AG04449 (cell line): ENCODE results near the gene GDF7.
"Not testable (repeated sequence)": the region's sequence is repeated elsewhere in the genome, so short reads cannot be mapped to it uniquely, and the experiment has no call there.

Source experiments
- CTCF ChIA-PET: fragments of 350-600 bp; formaldehyde crosslinking; extraction: SDS; loops from one replicate; lab custom pipeline; 2021; ENCODE audit warnings: antibody characterized with exemption; lab: Yijun Ruan, JAX
- POLR2A ChIA-PET: fragments of 400-600, 350-600 bp; formaldehyde crosslinking; extraction: SDS; loops from one replicate; lab custom pipeline; 2020; ENCODE audit warnings: antibody characterized with exemption, inconsistent platforms; lab: Yijun Ruan, JAX
- DNase-seq: peaks from one replicate; pipeline ENCODE4 v3.0.0-alpha.2; 2010; ENCODE audit warnings: low read depth, low spot score
- H3K4me3 ChIP-seq: 2 replicates; pipeline ENCODE4 v1.5.1; 2011; ENCODE audit warnings: low read depth, mild to moderate bottlenecking, control low read depth, low read length
- TF ChIP-seq, protein P1 (sequence below): IDR thresholded peaks from one replicate; pipeline ENCODE4 v1.5.1; 2011; ENCODE audit warnings: mild to moderate bottlenecking, moderate library complexity, low read length, control low read depth, inconsistent platforms; ENCODE audit not compliant: insufficient read depth; ENCODE audit errors: missing control alignments

Gene GDF7

DNA sequence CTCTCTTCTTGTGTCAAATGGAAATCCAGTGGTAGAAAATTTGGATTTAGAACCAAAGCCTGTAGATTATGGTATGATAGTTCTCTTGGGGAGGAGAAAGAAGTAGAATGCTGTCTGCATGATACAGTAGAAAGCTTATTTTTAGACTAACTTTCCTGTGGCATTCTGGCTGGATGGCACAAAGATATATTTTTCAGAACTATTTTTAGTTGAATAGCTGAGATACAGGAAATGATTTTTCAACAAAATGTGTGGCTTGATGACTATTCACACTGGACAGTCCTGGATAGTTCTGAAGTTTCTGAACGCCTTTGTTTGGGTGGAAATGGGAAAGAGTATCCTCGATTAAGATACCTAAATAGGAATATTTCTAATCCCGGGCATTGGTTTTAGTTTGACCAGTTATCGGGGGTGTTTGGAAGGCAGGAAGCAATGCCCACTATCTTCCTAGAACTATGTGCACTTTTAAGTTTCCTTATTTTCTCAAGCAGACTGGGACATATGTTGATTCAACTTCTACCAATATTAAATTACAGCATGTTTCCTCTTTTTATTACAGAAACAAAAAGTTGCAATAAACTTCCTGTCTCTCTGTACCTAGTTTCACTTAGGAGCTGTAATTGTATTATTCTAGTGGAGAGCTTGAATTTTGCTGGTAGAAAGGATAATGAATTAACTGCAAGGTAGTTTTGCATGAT, 32.1 kb downstream of the GDF7 start:
- CTCF ChIA-PET: interaction anchor here (1.6 to 2.5 kb wide), 3 partner anchors 21 to 82 kb away, joined by 4 to 9 read pairs (median 6); no protein-coding TSS in a partner anchor
- POLR2A ChIA-PET: no interaction called here
- TF ChIP-seq, protein P1, sequence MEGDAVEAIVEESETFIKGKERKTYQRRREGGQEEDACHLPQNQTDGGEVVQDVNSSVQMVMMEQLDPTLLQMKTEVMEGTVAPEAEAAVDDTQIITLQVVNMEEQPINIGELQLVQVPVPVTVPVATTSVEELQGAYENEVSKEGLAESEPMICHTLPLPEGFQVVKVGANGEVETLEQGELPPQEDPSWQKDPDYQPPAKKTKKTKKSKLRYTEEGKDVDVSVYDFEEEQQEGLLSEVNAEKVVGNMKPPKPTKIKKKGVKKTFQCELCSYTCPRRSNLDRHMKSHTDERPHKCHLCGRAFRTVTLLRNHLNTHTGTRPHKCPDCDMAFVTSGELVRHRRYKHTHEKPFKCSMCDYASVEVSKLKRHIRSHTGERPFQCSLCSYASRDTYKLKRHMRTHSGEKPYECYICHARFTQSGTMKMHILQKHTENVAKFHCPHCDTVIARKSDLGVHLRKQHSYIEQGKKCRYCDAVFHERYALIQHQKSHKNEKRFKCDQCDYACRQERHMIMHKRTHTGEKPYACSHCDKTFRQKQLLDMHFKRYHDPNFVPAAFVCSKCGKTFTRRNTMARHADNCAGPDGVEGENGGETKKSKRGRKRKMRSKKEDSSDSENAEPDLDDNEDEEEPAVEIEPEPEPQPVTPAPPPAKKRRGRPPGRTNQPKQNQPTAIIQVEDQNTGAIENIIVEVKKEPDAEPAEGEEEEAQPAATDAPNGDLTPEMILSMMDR: no peak
- DNase-seq: no peak
- H3K4me3 ChIP-seq: no peak overlapping the region

DNA sequence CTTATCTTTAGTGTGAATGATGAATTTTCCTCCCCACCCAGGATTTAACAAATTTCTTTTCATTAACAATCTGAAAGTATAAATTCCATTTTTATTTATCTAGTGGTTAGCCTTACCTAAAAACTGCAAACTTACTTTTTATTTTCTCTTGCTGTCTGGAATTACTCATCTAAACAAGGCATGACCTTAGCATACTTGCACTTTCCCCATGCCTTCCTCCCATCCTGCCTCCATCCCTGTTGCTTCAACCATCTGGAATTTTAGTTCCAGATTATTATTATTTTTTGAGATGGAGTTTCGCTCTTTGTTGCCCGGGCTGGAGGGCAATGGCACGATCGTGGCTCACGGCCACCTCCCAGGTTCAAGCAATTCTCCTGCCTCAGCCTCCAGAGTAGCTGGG, 35.6 kb downstream of the GDF7 start:
- no peak overlapping the region for H3K4me3 ChIP-seq
- POLR2A ChIA-PET: no interaction called here
- TF ChIP-seq, protein P1: no peak
- CTCF ChIA-PET: interaction anchor here (0.6 to 1.0 kb wide), 2 partner anchors 20 to 261 kb away, joined by 3 read pairs; no protein-coding TSS in a partner anchor
- no peak for DNase-seq

DNA sequence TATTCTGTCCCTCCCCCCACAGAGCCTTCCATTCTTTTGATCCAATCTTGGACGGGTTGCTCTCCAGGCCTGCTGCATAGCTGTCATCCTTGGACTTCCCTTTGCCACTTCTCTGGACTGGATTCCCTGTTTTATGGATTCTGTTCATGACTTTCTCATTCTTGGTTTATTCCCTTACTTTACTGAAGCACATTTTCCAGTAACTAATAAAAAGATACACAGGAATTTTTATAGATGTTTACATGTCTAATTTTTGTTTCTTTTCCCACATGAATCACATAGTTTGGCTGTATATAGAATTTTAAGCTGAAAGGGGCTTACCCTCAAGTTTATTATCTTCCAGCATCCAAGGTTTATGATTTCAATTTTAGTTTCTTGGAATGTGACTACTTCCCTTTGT, 37.9 kb downstream of the GDF7 start:
- ChIA-PET POLR2A (no interaction called here), CTCF (no interaction called here)
- no peak overlapping the region for H3K4me3 ChIP-seq
- DNase-seq: no peak
- TF ChIP-seq, protein P1: no peak

DNA sequence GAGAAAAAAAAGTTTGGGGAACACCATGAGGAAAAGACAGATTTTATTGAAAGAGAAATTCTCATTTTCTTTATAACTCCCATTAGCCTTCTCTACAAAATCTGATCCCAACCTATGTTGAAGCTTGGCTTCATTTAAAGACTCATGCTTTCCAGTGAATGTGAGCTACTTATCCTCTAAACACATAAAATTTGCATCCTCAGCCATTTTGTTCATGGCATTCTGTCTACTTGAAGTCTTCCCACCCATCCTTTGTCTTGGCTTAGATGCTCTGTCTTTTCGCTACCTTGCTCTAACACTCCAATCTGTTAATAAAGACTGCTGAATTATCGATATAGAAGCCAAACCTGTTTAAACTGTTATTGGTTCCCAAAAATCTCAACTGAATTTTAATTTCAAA, 39.3 kb downstream of the GDF7 start:
- no peak for DNase-seq
- ChIA-PET CTCF (interaction anchor here (1.1 kb wide), 1 partner anchor 44 kb away, joined by 3 read pairs; no protein-coding TSS in a partner anchor), POLR2A (no interaction called here)
- no peak overlapping the region for H3K4me3 ChIP-seq
- TF ChIP-seq, protein P1: no peak

DNA sequence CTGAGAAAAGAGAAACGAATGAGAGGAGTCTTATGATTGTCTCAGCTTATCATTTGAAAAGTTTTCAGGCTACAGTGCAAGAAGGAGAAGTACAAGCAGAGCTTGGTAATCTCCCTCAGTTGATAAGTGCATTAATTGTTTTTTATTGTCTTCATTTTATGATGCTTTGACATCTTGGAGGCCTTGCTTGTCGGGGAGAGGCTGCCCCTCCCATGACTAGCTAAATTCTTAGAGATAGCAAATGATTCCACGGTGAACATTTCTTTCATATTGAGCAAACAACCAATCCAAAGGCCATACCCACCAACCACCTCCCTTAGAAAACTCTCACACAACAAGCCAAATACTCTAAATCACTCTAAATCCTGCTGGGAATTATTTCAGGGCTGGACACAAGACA, 39.8 kb downstream of the GDF7 start:
- DNase-seq: no peak
- no peak overlapping the region for H3K4me3 ChIP-seq
- POLR2A ChIA-PET: no interaction called here
- CTCF ChIA-PET: interaction anchor here (1.1 kb wide), 1 partner anchor 45 kb away, joined by 3 read pairs; no protein-coding TSS in a partner anchor
- TF ChIP-seq, protein P1: no peak

DNA sequence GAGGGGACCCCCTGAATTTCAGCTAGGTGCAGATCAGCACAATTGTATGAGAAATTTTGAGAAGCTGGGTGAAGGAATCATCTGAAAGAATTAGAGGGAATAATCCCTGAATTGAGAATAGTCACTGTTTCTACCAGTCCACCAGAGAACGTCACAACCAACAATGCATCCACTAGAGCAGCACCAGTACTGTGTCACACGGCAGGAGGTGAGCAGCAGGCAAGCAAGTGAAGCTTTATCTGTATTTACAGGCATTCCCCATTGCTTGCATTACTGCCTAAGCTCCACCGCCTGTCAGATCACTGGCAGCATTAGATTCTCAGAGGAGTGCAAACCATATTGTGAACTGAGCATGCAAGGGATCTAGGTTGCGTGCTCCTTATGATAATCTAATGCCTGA, 40.7 kb downstream of the GDF7 start:
- ChIA-PET POLR2A (no interaction called here), CTCF (interaction anchor here (0.7 to 1.5 kb wide), 2 partner anchors 74 to 265 kb away, joined by 3 read pairs; no protein-coding TSS in a partner anchor)
- no peak for DNase-seq
- H3K4me3 ChIP-seq: no peak overlapping the region
- TF ChIP-seq, protein P1: no peak

DNA sequence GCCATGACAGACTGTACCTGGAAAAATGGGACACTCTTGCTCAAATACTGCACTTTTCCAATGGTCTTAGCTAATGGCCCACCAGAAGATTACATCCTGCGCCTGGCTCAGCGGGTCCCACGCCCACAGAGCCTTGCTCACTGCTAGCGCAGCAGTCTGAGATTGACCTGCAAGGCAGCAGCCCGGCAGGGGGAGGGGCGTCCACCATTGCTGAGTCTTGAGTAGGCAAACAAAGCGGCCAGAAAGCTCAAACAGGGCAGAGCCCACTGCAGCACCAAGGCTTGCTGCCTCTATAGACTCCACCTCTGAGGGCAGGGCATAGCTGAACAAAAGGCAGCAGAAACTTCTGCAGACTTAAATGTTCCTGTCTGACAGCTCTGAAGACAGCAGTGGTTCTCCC, 44.7 kb downstream of the GDF7 start:
- H3K4me3 ChIP-seq, DNase-seq, CTCF ChIA-PET, POLR2A ChIA-PET: not testable (repeated sequence)

DNA sequence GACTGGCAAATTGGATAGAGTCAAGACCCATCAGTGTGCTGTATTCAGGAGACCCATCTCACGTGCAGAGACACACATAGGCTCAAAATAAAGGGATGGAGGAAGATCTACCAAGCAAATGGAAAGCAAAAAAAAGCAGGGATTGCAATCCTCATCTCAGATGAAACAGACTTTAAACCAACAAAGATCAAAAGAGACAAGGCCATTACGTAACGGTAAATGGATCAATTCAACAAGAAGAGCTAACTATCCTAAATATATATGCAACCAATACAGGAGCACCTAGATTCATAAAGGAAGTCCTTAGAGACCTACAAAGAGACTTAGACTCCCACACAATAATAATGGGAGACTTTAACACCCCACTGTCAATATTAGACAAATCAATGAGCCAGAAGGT, 46.6 kb downstream of the GDF7 start:
- H3K4me3 ChIP-seq, CTCF ChIA-PET, POLR2A ChIA-PET, DNase-seq: not testable (repeated sequence)

DNA sequence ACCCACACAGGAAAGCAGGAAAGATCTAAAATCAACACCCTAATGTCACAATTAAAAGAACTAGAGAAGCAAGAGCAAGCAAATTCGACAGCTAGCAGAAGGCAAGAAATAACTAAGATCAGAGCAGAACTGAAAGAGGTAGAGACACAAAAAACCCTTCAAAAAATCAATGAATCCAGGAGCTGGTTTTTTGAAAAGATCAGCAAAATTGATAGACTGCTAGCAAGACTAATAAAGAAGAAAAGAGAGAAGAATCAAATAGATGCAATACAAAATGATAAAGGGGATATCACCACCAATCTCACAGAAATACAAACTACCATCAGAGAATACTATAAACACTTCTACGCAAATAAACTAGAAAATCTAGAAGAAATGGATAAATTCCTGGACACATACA, 47.5 kb downstream of the GDF7 start:
- CTCF ChIA-PET: not testable (repeated sequence)

More for the DNA sequence above, 47.5 kb downstream of the GDF7 start:
- H3K4me3 ChIP-seq, POLR2A ChIA-PET, DNase-seq: not testable (repeated sequence)
